CD4-positive, alpha-beta T cell treated with Interleukin-10 for 1 hour (primary cell): ENCODE results near the gene SEC23A.
"Not testable (repeated sequence)": the region's sequence is repeated elsewhere in the genome, so short reads cannot be mapped to it uniquely, and the experiment has no call there.

ENCODE experiments used
- DNase-seq: peaks from one replicate; pipeline ENCODE4 v3.0.0-alpha.2; 2020

The SEC23A gene

DNA sequence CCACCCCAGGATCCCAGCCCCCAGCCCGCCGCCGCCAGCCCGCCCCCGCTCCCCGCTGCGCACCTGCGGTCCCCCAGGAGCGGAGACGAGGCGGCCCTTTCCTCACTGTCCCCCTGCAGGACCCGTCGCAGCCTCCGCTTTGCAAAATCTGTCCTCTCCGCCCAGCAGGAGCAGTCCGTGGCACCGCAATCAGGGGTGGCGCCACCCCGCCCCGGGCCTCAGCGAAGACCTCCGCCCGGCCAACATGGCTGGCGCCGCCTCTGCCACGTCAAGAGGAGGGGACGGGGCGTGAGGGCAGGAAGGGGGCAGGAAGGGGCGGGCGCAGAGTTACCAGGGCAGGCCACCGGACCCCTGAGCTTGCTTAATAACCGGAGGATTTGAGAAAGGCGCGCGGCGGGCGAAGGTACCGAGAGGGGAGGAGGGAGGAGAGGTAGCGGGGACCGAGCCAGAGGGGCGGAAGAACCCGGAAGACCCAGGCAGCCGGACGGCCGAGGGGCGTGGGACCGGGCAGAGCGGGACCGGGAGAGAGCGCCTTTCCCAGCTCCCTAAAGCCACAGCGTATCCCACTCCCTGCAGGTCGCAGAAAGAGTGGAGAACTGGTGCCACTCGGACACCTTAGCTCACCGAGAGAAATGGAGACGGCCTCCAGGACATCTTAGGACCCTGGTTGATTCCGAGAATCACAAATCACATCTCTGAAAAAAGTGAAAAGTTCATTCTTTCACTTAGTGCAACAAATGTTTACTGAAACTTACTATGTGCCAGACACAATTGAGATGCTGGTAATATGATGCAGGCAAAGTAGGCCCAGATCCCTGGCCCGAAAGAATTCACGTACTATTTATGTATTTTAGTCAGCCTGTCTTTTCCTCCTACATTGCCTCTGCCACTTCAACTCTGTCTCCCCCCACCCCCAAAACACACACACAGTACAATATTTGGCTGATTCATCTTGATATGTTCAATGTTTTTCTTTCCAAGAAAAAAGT is at the start of gene SEC23A:
Gene SEC23A, minus strand, starts transcription at position 267 of the 989 bp plus-strand sequence. CDS start 7,117 bp downstream, outside the sequence.
- peak; percentile 89 for DNase-seq

DNA sequence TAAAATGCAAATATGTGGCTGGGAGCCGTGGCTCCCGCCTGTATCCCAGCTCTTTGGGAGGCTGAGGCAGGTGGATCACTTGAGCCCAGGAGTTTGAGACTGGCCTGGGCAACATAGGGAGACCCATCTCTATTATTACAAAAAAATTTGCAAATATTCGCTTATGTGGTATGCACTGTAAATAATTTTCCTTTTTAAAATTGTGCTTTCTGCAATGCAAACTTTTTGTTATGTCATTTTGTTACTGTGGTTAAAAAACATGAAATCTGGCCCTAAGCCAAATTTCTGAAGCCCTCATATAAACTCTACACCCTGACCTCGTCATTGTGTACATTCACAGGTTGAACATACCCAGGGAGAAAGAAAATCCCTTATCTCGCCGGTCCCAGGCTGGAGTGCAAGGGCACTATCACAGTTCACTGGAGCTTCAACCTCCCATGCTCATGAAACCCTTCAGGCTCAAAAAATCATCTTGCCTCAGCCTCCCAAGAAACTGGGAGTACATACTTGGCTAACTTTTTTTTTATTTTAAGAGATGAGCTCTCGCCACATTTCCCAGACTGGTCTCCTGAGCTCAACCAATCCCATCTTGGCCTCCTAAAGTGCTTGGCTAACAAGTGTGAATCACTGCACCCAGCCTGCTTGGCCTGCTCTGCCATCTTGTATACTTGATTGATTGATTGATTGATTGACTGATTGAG is 42.4 kb upstream of the SEC23A start:
- DNase-seq, result no peak

DNA sequence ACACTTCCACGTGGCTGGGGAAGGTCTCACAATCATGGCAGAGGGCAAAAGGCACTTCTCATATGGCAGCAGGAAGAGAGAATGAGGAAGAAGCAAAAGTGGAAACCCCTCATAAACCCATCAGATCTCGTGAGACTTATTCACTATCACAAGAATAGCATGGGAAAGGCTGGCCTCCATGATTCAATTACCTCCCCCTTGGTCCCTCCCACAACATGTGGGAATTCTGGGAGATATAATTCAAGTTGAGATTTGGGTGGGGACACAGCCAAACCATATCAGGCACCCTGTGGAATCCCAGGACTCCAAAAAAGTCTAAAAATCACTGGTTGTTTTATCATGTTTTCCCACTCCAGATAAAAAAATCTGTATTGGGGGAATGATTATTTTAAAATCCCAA is 40.2 kb upstream of the SEC23A start:
- not testable (repeated sequence) for DNase-seq

DNA sequence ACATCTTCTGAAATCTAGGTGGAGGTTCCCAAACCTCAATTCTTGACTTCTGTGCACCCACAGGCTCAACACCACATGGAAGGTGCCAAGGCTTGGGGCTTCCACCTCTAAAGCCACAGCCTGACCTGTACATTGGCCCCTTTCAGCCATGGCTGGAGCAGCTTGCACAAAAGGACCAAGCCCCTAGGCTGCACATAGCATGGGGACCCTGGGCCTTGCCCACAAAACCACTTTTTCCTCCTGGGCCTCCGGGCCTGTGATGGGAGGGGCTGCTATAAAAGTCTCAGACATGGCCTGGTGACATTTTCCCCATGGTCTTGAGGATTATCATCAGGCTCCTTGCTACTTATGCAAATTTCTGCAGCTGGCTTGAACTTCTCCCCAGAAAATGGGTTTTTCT is 38.6 kb upstream of the SEC23A start:
- not testable (repeated sequence) for DNase-seq

DNA sequence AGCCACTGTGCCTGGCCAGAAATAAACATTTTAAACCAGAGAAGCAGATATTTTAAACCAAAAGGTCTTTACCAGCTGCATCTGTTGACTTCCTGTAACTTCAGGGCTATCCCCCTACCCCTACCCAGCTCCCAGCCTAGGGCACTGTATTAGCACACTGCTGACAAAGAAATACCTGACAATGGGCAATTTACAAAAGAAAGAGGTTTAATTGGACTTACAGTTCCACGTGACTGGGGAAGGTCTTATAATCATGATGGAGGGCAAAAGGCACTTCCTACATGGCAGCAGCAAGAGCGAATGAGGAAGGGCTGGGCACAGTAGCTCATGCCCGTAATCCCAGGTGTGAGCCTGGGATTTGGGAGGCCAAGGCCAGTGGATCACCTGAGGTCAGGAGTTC is 37.1 kb upstream of the SEC23A start:
- DNase-seq, result no peak

DNA sequence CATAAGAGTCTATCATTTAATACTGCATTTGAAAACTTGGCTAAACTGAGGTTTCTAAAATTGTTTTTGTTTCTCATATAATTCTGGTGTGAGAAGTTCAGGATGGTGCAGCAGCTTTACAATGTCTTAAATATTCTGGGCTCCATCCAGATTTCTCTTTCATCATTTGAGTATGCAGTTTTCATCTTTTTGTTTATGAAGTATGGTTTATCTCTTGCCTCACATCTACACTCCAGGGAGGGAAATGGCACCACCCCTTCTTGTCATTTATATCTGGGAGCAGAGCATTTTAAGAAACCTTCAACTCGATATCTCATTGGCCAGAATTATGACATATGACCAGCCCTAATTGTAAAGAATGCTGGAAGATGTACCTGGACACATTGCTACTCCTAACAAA is 35.4 kb upstream of the SEC23A start:
- DNase-seq, result no peak

GRCh38 chr14:39137835-39138234 is 34.8 kb upstream of the SEC23A start:
- DNase-seq, result not testable (repeated sequence)

GRCh38 chr14:39122330-39123138 is 19.5 kb upstream of the SEC23A start:
- no peak for DNase-seq

GRCh38 chr14:39114073-39114838 is 11.2 kb upstream of the SEC23A start, which contains the start of gene GEMIN2:
Gene GEMIN2, plus strand, starts transcription at chr14:39114323. Its CDS starts 16 bp downstream, at chr14:39114339.
- DNase-seq, result peak; percentile 96

DNA sequence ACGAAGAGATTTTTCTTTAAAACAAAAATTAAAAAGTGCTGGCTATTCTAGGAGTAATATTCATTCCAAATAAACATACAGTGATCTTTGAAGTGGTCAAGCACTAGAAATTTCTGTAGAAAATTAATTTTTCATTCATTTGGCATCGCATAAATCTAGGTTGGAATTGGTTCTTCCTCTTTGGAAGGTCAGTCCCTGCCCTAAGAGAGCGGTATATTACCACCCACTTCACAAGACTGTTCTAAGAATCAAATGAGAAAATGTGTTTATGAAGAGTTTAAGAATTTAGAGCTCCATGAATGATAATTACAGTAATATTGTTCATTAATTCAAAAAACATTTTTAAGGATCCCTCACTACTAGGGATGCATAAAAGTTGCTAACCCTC is 10.6 kb upstream of the SEC23A start:
- DNase-seq, result no peak

- no peak for DNase-seq
These were observed 7.1 kb upstream of the SEC23A start for GRCh38 chr14:39109893-39110715.

- DNase-seq, result no peak
These were observed 5.8 kb upstream of the SEC23A start for GRCh38 chr14:39108791-39109190.

DNA sequence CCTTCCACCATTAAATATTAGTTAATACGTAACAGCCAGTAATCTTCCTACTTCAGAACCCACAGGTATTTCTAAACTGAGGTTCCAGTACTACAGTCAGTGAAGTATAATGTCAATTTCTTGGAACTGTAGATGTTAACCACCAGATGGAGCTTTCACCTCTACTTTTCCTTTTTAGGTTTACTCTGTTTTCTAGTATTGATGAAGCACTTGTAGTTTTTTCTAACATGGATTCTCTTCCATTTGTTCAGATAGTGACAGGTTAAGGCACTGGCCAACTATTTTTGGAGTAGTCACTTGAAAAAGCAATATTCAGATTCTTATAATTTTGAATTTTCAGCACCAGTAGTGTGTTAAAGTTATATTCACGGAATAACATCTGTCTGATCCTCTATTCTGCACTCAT is 4.6 kb upstream of the SEC23A start:
- DNase-seq, result peak; percentile 48

DNA sequence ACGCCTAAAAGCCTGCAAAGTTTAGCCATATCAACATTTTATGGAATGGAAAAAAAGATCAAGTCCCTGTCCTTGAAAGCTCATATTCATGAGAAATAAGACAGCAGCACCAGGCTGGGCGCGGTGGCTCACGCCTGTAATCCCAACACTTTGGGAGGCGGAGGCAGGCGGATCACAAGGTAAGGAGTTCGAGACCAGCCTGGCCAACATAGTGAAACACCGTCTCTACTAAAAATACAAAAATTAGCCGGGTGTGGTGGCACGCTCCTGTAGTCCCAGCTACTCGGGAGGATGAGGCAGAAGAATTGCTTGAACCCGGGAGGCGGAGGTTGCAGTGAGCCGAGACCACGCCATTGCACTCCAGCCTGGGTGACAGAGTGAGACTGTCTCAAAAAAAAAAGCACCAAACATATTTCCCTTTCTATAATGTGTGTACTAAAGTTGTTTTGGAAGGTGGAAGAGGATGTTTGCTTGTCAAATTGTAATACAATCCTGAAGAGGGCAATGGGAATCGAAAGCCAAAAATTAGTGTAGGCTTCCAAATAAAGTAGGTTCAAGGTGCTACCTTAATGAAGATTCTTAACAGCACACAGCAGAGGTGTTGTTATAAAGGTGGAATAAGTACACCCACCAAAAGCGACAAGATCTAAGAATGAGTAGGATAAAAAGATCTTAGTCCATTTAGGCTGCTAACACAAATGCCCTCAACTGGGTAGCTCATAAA is 1.2 kb upstream of the SEC23A start:
- DNase-seq, result not testable (repeated sequence)

DNA sequence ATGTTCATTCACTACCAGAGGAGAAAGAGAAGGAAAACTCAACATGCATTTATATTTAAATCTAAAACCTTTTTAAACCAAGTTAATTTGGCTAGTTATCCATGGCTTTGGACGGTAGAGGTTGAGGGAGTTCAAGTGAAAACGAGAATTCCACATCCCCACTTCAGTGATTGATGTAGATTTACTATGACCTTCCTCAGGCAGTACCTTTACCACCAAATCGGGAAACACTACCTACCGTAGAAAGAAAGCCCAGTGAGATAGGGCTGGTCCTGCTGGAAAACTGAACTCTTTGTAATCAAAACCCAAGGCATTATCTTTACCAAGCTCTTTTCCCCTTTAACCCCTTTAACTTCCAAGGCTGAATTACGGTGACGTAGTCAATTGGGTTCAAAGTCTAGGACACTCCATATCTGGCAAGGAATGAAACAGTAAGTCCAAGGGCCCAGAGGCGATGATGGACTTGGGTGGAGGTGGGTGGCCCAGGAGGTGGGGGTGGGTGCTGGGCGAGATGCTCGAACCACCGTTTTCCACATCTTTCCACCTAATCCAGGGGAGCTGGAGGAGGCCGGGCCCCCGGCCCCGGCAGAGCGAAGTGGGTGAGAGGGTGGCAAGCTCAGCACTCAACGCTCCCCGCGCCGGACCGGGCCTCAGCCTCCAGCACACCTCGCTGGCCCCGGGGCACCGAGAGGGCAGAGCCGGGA is 618 bp downstream of the SEC23A start:
- peak; percentile 25 for DNase-seq

- no peak for DNase-seq
These were observed 3.3 kb downstream of the SEC23A start for GRCh38 chr14:39099748-39100147.

DNA sequence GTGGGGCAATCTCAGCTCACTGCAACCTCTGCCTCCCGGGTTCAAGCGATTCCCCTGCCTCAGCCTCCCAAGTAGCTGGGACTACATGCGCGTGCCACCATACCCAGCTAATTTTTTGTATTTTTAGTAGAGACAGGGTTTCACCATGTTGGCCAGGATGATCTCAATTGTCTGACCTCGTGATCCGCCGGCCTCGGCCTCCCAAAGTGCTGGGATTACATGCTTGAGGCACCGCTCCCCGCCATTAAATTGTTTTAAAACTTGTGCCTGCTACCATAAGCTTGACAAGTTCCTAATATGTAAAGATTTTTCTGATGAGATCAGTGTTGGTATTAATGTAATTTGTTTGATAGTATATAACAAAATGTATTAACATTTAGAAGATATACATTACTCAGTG is 3.8 kb downstream of the SEC23A start:
- not testable (repeated sequence) for DNase-seq

GRCh38 chr14:39097159-39097558 is 5.9 kb downstream of the SEC23A start:
- DNase-seq, result peak; percentile 10

DNA sequence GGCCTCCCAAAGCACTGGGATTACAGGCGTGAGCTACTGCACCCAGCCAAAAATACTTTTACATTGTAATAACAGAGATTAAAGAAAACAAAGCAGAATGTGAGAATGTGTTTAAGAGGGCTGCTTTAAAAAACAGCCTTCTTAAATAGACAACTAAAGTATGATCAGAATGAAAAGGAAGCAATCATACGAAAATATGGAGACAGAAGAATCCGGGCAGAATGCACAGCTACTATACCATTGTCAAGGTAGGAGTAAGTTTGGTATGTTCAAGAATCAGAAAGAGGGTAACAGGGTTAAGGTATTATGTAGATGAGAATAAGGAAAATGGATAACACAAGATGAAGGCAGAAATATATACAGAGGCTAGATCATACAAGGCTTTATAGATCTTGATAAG is 8.5 kb downstream of the SEC23A start:
- no peak for DNase-seq

DNA sequence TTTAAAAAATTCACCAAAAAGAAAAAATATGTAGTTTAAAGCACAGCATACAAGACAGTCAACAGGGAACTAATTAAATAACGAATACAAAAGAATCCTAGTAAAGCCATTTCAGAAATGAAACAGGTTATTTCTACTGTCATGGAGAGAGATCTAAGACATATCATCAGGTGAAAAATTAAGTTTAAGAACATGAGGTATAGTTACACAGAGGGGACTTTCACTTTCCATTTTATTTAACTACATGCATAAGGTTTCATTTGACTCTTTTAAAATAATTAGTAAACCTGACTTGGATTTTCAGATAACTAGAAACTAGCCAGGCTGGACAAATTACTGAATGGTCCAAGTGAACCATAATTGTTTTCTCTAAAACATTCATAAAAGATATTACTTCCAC is 11.3 kb downstream of the SEC23A start:
- no peak for DNase-seq
